GM21381 (cell line): ENCODE results near the gene SORCS3.

Experiments
- ATAC-seq: cut with Tn5 transposase; IDR thresholded peaks from one replicate; pipeline ENCODE4 v1.9.1; 2021; ENCODE audit warnings: mild to moderate bottlenecking, moderate library complexity; ENCODE audit not compliant: unreplicated experiment

The SORCS3 gene

DNA sequence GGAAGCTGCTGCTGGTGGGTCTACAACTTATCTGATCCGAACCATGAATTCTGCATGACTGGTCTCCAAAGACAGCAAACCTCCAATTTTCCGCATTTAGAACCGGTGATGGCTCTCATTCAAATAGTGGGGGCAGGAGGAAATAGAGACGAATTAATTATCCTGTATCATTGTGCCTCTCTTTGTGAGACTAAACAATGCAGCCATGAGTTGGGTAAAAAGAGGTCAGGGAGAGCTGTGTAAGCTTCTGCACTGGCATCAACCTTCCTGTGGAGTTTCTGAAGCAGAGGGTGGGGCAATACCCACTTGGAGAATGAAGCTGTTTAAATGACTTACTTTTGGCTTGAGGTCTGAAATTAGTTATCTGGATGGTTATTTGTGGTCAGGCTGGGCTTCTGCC is 266.4 kb downstream of the SORCS3 start:
- ATAC-seq = no peak

- ATAC-seq = no peak
Observed at GRCh38 chr10:104908581-104908980, 267.5 kb downstream of the SORCS3 start.

DNA sequence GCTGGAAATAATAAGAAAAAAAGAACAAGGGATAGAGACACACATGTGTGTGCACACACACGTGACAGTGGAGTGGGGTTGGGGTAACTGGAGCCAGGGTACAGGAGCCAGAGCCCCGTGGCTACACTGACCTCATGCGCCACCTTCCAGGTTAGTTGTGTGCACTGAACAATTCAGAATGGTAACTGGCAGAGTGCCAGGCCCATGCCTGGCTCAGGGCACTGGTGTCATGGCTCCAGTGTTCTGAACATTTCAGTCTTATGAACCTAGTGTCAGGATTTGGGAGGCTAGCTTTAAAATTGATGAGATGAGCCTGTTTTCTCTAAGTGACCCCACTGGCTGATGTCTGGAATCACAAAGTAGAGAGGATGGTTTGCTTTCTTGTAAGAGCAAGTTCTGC is 269.6 kb downstream of the SORCS3 start:
- ATAC-seq = no peak

DNA sequence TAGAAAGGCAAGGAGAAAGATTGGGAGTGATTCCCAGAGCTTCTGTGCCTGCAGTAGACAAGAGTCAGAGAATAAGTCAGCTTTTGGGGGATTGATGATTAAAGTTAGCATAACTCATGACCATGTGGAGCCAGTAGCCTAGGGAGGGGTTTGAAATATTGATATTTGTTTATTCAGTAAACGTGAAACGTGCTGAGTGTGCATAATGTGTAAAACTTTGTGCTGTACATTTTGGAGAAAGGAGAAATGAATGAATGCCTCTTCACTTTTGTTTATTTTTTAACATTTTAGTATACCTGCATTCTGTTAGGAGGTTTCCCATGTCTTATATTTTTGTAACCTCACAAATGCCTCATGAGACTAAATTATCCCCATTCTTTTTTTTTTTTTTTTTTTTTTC is 272.3 kb downstream of the SORCS3 start:
- ATAC-seq = no peak

DNA sequence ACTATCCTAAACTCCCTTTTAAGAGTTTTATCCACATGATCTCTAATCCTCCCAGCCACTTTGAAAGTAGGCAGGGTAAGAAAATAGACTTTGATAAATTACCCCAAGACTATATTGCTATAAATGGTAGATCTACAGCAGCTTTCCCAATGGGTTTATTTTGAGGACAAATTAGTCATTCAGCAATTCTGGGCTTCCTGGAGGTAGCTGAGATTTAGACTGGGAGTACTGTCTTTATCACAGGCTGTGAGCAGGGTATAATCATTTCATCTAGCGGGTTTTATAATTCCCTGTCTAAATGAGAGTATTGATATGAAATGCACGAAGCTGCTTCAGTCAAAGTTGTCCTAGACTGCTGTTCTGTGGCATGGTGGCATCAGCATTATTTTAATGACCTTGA is 279.4 kb downstream of the SORCS3 start:
- ATAC-seq = no peak

- ATAC-seq = no peak
Observed at GRCh38 chr10:104921763-104922162, 280.7 kb downstream of the SORCS3 start.

- ATAC-seq = no peak
Observed at GRCh38 chr10:104922810-104923209, 281.7 kb downstream of the SORCS3 start.

DNA sequence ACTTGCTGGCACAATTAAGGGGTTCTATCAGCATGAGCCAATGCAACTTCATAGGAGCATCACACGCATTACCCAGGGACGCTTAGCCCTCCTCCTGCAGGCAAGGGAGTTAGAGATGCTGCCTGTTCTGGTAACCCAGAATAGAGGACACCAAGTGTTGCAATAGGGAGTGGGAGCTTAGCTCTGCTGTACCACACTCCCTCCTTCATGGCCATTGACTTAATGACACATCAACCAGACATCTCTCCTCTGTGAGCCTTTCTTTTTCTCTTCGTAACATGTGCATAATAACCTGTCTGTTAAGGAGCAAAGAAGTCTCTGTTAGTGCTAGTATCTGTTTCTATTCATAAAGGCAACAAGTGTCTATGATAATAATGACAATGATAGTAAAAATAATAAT is 282.4 kb downstream of the SORCS3 start:
- no peak for ATAC-seq

GRCh38 chr10:104924101-104924795 is 283.2 kb downstream of the SORCS3 start:
- no peak for ATAC-seq

GRCh38 chr10:104925232-104925851 is 284.3 kb downstream of the SORCS3 start:
- ATAC-seq = peak; percentile 53

- no peak for ATAC-seq
Observed at GRCh38 chr10:104928734-104929133, 287.6 kb downstream of the SORCS3 start.

DNA sequence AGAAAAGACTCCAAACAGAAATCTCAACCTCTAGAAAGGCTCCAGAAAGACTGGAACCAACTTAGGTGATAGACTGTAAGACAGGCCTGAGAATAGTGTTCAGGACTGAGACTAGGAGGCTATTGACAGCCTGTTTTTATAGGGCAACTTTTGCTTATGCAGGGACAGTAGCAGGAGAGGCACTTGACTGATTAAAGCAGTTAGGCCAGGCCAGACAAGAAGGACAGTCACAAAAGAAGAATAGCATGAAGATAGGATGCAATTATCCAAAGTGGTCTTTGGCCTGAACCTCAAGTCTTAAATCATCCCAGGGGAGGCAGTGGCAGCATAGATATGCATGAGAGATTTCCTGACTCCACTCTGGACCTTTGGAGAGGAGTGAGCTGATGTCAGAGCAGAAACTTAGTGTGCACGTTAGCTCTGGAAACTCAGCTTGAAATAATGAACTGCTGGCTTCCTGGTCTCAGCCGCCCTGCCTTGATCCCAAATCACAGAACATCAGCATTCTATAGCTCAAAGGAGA is 290.6 kb downstream of the SORCS3 start:
- ATAC-seq = no peak

DNA sequence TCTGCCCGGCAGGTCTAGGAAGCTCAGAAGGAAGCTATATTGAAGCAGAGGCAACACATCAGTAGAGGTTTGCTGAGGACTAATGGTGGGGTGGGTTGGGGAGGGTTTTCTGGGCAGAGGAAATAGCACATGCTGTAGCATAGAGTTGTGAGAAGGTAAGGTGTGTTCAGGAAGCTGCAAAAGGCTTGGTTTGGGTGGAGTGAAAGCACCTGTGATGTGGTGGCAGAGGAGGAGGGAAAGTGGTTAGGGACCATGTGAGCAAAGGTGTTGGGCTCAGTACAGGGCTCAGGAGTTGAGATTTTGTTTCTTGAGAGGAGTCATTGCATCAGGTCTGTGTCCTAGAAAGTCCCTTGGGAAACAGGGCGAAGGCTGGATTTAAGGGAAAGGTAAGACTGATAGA is 294.6 kb downstream of the SORCS3 start:
- no peak for ATAC-seq

- no peak for ATAC-seq
Observed at GRCh38 chr10:104937567-104937966, 296.5 kb downstream of the SORCS3 start.

GRCh38 chr10:104938031-104938430 is 296.9 kb downstream of the SORCS3 start:
- no peak for ATAC-seq

- no peak for ATAC-seq
Observed at GRCh38 chr10:104941662-104942061, 300.6 kb downstream of the SORCS3 start.

- ATAC-seq = no peak
Observed at GRCh38 chr10:104947314-104947713, 306.2 kb downstream of the SORCS3 start.

DNA sequence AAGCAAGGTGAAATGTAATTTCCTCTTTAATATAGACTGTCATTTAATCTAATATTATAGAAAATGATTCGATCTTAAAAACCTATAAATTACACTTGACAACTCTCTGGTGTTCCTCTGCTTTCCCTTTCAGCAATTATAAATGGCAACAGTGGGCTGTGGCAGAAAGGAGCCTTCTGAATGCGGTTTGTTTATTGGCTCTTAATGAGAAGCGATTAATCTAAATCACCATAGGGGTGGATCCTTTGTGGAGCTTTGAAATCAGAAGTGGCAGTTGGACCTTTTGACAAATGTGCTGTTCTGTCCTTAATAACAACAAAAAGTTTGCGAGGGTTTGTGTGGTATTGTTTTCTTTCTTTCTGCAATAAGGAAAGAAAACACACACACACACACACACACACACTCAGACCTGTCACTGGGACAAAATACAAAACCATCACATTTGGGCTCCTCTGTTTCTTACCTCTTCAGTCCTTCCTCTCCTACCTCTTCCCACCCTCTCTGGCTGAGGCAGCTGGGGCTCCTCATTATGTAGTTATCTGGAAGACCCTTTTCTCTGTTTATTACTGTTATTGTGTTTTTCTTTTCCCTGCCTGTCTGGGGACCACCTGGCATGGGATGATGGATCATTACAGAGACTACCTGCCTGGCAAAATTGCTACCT is 316.2 kb downstream of the SORCS3 start:
- ATAC-seq = no peak

GRCh38 chr10:104966563-104967297 is 325.6 kb downstream of the SORCS3 start:
- no peak for ATAC-seq

DNA sequence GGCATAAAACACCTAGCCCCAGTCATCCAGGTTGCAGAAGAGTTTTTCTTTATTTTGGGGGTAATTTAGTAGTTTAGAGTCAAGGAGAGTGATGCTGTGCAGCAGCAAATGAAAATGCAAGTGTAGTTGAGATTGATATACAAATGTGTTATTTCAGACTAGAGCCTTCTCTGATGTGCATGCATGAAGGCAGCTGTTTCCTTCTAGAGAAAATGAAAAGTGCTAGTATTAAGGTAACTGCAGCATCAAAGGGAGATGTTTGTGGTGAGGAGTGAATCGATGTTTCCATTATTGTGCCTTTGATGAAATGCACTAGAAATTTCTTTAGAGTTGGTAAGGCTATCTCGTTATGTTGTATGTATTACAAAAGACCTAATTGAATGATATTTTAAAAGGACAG is 339.3 kb downstream of the SORCS3 start:
- ATAC-seq = no peak

DNA sequence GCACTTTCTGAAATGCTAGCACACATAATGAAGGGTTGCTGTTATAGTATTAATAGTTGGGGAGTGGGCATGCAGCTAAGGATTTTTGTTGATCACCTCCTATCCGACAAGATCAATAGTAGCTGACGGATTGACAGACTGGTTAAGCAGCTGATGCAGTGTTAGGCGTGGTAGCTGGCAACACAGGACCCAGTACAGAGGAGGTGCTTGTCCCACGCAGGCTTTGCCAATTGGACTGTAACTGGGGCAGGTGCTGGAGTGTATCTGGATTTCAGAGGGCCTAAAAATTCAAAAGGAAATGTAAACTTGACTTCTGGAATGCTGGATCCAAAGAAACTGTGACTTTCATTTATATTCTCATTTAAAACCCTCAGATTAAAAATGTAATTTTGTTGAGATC is 340.9 kb downstream of the SORCS3 start:
- ATAC-seq = no peak
